RWPE2 (cell line): ENCODE measurements around the gene EDC3.

Source experiments
- ATAC-seq: fragments of 200-7000 bp; cut with Tn5 transposase; 3 replicates; pipeline ENCODE4 v1.9.1; 2021; ENCODE audit warnings: low read depth
- DNase-seq: peaks from one replicate; pipeline ENCODE4 v3.0.0-alpha.2; 2020; ENCODE audit warnings: low spot score
- H3K27ac ChIP-seq: fragments of 450-650 bp; 2 replicates; pipeline ENCODE4 v1.5.1; 2017; ENCODE audit warnings: mild to moderate bottlenecking; ENCODE audit not compliant: poor library complexity, severe bottlenecking
- H3K27me3 ChIP-seq: fragments of 250-450 bp; sonication (Bioruptor Pico); 2 replicates; pipeline ENCODE4 v1.5.1; 2021; ENCODE audit warnings: mild to moderate bottlenecking, moderate library complexity; ENCODE audit not compliant: insufficient read depth, poor library complexity, severe bottlenecking
- H3K36me3 ChIP-seq: fragments of 250-450 bp; sonication (Bioruptor Pico); 2 replicates; pipeline ENCODE4 v1.5.1; 2020; ENCODE audit warnings: low read depth, mild to moderate bottlenecking, moderate library complexity
- H3K4me1 ChIP-seq: fragments of 250-450 bp; sonication (Bioruptor Pico); 2 replicates; pipeline ENCODE4 v1.5.1; 2021; ENCODE audit warnings: mild to moderate bottlenecking, moderate library complexity; ENCODE audit not compliant: insufficient read depth, poor library complexity, severe bottlenecking
- H3K4me3 ChIP-seq: fragments of 250-450 bp; sonication (Bioruptor Pico); 2 replicates; pipeline ENCODE4 v1.5.1; 2021; ENCODE audit warnings: mild to moderate bottlenecking, moderate library complexity; ENCODE audit not compliant: severe bottlenecking
- H3K9me3 ChIP-seq: fragments of 250-450 bp; sonication (Bioruptor Pico); 2 replicates; pipeline ENCODE4 v1.5.1; 2021; ENCODE audit warnings: mild to moderate bottlenecking, moderate library complexity; ENCODE audit not compliant: severe bottlenecking
- TF ChIP-seq, protein P1 (sequence below): fragments of 450-650 bp; IDR thresholded peaks from one replicate; pipeline ENCODE4 v1.5.1; 2017; ENCODE audit warnings: mild to moderate bottlenecking, moderate library complexity; ENCODE audit not compliant: poor library complexity, severe bottlenecking

EDC3 gene

GRCh38 chr15:74627766-74628165 is 68.1 kb downstream of the EDC3 start:
- H3K27ac ChIP-seq = no peak overlapping the region

DNA sequence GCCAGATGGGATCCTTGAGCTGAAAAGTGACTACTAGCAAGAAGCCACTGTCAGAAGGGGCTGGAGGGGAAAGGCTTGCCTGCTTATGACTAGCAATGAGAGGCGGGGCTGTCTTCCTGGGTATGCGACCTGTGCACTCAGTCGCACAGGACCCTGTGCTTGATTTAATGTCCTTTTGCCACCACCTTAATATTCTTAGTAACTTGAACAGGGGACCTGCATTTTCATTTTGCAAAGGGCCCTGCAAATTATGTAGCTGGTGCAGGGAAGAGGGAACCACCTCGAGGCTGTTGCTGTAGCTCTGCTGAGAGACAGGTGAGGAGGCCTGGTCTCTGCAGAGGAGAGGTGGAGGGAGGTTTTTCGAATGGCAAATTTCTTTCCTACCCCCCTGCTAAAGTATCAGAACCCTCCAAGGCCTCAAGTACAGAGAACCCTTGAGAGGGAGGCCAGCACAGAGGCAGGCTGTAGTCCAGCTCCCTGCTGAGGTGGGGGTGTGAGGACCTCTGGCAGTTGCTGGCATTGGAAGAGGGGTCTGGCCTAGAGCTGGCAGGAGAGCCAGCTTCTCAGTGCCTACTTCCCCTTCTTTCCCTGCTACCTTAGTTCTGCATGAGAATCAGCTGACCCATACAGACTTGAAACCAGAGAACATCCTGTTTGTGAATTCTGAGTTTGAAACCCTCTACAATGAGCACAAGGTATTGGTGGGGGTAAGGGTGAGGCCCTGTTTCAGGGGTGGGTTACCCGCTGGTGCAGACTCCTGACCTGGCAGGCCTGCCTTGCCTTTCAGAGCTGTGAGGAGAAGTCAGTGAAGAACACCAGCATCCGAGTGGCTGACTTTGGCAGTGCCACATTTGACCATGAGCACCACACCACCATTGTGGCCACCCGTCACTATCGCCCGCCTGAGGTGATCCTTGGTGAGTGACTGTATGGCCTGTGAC is 68.8 kb downstream of the EDC3 start:
- TF ChIP-seq, protein P1, sequence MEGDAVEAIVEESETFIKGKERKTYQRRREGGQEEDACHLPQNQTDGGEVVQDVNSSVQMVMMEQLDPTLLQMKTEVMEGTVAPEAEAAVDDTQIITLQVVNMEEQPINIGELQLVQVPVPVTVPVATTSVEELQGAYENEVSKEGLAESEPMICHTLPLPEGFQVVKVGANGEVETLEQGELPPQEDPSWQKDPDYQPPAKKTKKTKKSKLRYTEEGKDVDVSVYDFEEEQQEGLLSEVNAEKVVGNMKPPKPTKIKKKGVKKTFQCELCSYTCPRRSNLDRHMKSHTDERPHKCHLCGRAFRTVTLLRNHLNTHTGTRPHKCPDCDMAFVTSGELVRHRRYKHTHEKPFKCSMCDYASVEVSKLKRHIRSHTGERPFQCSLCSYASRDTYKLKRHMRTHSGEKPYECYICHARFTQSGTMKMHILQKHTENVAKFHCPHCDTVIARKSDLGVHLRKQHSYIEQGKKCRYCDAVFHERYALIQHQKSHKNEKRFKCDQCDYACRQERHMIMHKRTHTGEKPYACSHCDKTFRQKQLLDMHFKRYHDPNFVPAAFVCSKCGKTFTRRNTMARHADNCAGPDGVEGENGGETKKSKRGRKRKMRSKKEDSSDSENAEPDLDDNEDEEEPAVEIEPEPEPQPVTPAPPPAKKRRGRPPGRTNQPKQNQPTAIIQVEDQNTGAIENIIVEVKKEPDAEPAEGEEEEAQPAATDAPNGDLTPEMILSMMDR = no peak
- no peaks in the 10 kb centered on the region for H3K27me3 ChIP-seq
- H3K4me3 ChIP-seq = no peak overlapping the region
- DNase-seq (peak; percentile 67), ATAC-seq (no peak)
- no peaks in the 10 kb centered on the region for H3K9me3 ChIP-seq
- peaks cover 96% of the 10 kb centered on the region for H3K36me3 ChIP-seq
- no peaks in the 10 kb centered on the region for H3K4me1 ChIP-seq
- H3K27ac ChIP-seq = no peak overlapping the region

More at GRCh38 chr15:74627766-74628165, 68.1 kb downstream of the EDC3 start:
- Histone ChIP-seq H3K27me3 (no peaks in the 10 kb centered on the region), H3K9me3 (no peaks in the 10 kb centered on the region), H3K36me3 (peaks cover 96% of the 10 kb centered on the region), H3K4me1 (no peaks in the 10 kb centered on the region), H3K4me3 (no peak overlapping the region)
- ATAC-seq (no peak), DNase-seq (no peak)
- TF ChIP-seq, protein P1 = no peak

DNA sequence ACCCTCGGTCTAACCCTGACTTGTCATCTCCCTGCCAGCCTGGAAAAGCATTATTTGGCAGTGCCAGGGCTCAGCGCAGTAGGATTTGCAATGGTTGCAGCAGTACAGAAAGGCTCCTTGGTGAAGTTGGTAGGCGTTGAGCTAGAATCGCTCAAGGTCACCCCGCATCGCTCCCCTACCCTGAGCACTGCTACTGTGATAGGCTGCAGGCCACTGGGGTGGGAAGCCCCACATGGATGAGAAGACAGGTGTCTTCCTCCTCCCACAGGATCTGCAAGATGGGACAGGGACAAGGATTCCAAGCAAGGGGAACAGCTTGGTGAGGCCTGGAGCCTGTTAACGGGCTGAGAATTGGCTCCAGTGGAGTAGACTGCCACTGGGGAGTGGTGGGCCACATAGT is 69.5 kb downstream of the EDC3 start:
- Histone ChIP-seq H3K36me3 (peaks cover 96% of the 10 kb centered on the region), H3K27ac (no peak overlapping the region), H3K9me3 (no peaks in the 10 kb centered on the region), H3K4me3 (no peak overlapping the region), H3K27me3 (no peaks in the 10 kb centered on the region), H3K4me1 (no peaks in the 10 kb centered on the region)
- DNase-seq (peak; percentile 57), ATAC-seq (no peak)
- TF ChIP-seq, protein P1 = no peak

DNA sequence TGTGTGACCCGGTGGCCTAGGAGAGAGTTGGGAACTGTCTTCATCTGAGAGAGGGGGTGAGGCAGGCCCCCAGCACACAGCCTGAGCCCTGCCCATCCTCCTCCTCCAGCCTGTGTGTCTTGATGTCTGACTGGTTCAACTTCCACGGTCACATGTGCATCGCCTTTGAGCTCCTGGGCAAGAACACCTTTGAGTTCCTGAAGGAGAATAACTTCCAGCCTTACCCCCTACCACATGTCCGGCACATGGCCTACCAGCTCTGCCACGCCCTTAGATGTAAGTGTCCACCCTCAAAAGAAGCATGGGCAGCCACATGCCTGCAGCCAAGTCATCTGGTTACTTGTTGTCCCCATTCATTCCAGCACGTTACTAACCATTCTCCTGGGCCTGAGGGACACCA is 70.1 kb downstream of the EDC3 start:
- peaks cover 98% of the 10 kb centered on the region for H3K36me3 ChIP-seq

More for the DNA sequence above, 70.1 kb downstream of the EDC3 start:
- ATAC-seq = no peak
- DNase-seq = no peak
- H3K4me3 ChIP-seq = no peak overlapping the region
- H3K4me1 ChIP-seq = no peaks in the 10 kb centered on the region
- H3K27me3 ChIP-seq = no peaks in the 10 kb centered on the region
- no peak overlapping the region for H3K27ac ChIP-seq
- TF ChIP-seq, protein P1 = no peak
- no peaks in the 10 kb centered on the region for H3K9me3 ChIP-seq
